ENCODE results near the gene ERVV-1.
"Not testable (repeated sequence)": the region's sequence is repeated elsewhere in the genome, so short reads cannot be mapped to it uniquely, and the experiment has no call there.

ERVV-1 gene

GRCh38 chr19:53013621-53014020 is at the start of gene ERVV-1:
Gene ERVV-1 (plus strand): TSS chr19:53013921. CDS start chr19:53014091, 170 bp downstream.
- no peak for DNase-seq

GRCh38 chr19:52967772-52968171 is 45.9 kb upstream of the ERVV-1 start:
- no peak for DNase-seq

GRCh38 chr19:52981329-52981728 is 32.4 kb upstream of the ERVV-1 start:
- no peak for DNase-seq

- DNase-seq: not testable (repeated sequence)
These were observed 30.6 kb upstream of the ERVV-1 start for GRCh38 chr19:52983167-52983566.

GRCh38 chr19:52987221-52987620 is 26.5 kb upstream of the ERVV-1 start:
- no peak for DNase-seq

GRCh38 chr19:52988506-52988905 is 25.2 kb upstream of the ERVV-1 start:
- DNase-seq: no peak

- DNase-seq: no peak
These were observed 22.8 kb upstream of the ERVV-1 start for GRCh38 chr19:52990759-52991418.

- no peak for DNase-seq
These were observed 22.2 kb upstream of the ERVV-1 start for GRCh38 chr19:52991484-52991883.

GRCh38 chr19:52992109-52993004 is 21.4 kb upstream of the ERVV-1 start:
- DNase-seq: peak in 1 of 2 experiments; percentile 41

GRCh38 chr19:52993342-52994178 is 20.2 kb upstream of the ERVV-1 start:
- peak; percentile 87 to 94 for DNase-seq

GRCh38 chr19:52995711-52996110 is 18.0 kb upstream of the ERVV-1 start:
- DNase-seq: no peak

- DNase-seq: no peak
These were observed 15.7 kb upstream of the ERVV-1 start for GRCh38 chr19:52997975-52998374.

GRCh38 chr19:53002479-53002878 is 11.2 kb upstream of the ERVV-1 start:
- DNase-seq: no peak

GRCh38 chr19:53004242-53004641 is 9.5 kb upstream of the ERVV-1 start:
- no peak for DNase-seq

GRCh38 chr19:53007200-53007599 is 6.5 kb upstream of the ERVV-1 start:
- DNase-seq: no peak

GRCh38 chr19:53007606-53008005 is 6.1 kb upstream of the ERVV-1 start:
- DNase-seq: no peak

- no peak for DNase-seq
These were observed 5.5 kb upstream of the ERVV-1 start for GRCh38 chr19:53008061-53008778.

- no peak for DNase-seq
These were observed 3.2 kb upstream of the ERVV-1 start for GRCh38 chr19:53010494-53010893.

GRCh38 chr19:53012006-53012405 is 1.7 kb upstream of the ERVV-1 start:
- no peak for DNase-seq

GRCh38 chr19:53015159-53015558 is 1.4 kb downstream of the ERVV-1 start:
- DNase-seq: no peak

- no peak for DNase-seq
These were observed 2.0 kb downstream of the ERVV-1 start for GRCh38 chr19:53015730-53016129.

GRCh38 chr19:53019684-53020083 is 6.0 kb downstream of the ERVV-1 start:
- peak in 1 of 2 experiments; percentile 55 for DNase-seq

- DNase-seq: not testable (repeated sequence)
These were observed 14.6 kb downstream of the ERVV-1 start for GRCh38 chr19:53028306-53028705.

All from NCI-H526 (cell line).